NOMO-1 treated with dmso at 0.1 percent for 144 hours (cell line): ENCODE measurements around the gene NUDT2.
"Not testable (repeated sequence)": the region's sequence is repeated elsewhere in the genome, so short reads cannot be mapped to it uniquely, and the experiment has no call there.

ENCODE experiments used
- DNase-seq: peaks from one replicate; lab custom pipeline; 2025; ENCODE audit not compliant: unreplicated experiment; lab: John Stamatoyannopoulos, UW

Gene NUDT2

DNA sequence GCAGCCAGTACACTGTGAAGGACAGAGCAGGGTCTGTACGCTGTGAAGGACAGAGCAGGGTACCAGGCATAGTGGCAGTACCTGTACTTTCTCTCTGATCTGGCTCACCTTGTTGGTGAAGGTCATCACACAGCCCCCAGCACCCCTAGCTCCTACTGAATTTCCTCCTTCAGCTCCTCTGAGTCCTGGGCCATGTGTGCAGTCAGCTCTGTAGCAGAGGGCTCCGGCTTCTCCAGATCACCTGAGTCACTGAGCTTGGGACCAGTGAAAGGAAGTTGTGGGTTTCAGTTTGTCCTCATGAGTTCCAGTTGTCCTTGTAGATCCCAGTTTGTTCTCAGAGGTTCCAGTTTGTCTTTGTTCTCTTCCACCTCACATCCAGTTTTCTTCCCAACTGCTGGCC, 5.5 kb downstream of the NUDT2 start:
- DNase-seq: no peak

DNA sequence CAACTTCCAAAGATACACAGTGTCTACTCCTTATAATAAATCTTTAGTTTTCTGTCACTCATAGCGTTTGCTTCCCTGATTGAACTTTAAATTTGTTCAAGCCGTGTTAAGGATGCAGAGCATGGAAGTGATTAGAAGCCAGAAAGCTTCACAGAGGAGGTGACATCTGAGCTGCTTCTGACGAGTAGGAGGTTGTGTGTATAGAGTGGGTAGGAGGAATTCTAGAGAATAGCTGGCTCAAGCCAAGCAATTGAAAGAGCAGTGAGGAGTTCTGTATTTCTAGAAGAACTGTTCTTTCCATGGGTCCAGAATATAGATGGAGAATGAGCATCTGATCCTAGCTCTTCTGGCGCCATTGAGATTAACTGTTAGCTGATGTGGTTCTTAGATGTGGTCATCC, 6.0 kb downstream of the NUDT2 start:
- DNase-seq: no peak

DNA sequence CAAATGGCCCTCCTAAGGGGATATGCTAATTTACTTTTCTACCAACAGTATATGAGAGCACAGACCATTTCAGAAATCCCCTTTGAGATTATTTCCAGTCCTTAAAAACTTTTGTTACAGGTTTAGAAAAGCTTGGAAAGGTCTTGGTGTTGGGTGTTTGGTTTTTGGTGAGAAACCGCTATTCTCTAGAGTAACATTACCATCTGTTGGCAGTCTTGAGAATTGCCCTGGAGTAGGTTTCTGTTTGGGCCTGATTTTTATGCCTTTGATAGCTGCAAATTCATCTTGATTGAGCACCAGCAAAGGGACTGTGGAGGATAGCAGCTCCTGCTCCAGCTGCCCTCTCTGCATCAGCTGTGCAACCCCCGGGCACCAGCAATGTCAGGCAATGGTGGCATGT, 8.0 kb downstream of the NUDT2 start:
- no peak for DNase-seq

DNA sequence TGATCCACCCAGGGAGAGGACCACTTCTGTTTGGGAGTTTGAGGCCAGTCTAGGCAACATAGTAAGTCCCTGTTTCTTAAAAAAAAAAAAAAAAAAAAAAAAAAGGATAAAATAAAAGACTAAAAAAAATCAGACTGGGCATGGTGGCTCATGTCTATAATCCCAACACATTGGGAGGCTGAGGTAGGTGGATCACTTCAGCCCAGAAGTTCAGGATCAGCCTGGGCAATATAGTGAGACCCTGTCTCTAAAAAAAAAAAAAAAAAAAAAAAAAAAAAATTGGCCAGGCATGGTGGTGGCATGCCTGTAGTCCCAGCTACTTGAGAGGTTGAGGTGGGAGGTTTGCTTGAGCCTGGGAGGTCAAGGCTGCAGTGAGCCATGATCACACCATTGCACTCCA, 8.7 kb downstream of the NUDT2 start:
- not testable (repeated sequence) for DNase-seq

DNA sequence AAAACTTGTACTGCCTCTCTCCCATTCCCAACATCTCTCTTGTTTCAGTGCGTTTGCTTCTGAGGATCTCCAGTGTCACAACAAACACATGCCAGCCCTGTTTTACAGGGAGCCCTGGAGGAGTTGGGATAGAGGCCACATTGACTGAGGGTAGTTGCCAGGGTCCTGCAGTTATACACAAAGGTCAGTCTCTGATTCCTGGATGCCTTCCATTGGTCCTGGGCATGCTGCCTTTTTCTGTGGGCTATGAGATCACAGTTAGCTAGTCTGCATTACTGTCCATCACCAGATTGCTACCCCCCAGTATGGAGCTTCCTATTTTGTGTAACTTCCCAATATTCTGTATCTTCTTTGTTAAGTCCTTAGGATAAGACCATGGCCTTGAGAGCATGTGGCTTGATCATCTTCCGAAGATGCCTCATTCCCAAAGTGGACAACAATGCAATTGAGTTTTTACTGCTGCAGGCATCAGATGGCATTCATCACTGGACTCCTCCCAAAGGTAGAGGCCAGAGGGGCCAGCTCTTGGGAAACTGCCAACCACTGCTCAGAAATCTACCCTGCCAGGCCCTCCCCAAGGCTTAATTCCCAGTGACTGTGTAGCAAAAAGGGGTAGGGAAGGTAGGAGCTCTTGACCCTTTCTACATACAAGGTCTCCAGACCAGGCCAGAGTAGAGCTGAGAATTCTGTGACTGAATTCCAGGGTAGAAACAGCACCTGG, 9.5 kb downstream of the NUDT2 start:
- no peak for DNase-seq

DNA sequence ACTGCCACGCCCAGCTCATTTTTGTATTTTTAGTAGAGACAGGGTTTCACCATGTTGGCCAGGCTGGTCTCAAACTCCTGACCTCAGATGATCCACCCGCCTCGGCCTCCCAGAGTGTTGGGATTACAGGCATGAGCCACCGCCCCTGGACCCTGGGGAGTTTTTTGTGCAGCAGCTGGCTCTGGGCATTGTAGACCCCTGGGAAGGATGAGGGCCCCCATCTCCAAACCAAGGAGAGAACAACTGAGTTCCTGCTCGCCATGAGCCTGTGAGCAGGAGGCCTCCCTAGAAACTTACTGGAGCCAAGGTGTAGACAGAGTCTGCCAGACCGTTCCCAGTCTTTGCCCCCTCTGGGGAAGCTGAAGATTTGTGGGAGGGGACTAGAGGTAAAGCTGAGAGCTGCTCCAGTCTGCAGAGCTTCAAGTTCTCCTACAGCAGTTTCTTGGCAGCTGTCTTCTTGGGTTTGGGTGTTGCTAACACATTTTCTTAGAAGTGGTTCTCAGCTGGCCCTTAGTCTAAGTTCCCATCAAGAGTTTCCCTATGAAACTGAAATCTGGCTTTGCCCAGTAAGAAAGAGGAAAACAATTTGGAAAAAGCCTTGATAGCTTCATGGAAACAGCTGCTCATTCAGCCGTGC, 12.4 kb downstream of the NUDT2 start:
- no peak for DNase-seq

DNA sequence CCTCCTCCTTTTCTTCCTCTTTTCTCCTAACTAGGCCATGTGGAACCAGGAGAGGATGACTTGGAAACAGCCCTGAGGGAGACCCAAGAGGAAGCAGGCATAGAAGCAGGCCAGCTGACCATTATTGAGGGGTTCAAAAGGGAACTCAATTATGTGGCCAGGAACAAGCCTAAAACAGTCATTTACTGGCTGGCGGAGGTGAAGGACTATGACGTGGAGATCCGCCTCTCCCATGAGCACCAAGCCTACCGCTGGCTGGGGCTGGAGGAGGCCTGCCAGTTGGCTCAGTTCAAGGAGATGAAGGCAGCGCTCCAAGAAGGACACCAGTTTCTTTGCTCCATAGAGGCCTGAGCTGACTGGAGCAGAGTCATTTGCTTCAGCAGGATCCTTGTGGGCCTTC, 13.7 kb downstream of the NUDT2 start:
- no peak for DNase-seq

DNA sequence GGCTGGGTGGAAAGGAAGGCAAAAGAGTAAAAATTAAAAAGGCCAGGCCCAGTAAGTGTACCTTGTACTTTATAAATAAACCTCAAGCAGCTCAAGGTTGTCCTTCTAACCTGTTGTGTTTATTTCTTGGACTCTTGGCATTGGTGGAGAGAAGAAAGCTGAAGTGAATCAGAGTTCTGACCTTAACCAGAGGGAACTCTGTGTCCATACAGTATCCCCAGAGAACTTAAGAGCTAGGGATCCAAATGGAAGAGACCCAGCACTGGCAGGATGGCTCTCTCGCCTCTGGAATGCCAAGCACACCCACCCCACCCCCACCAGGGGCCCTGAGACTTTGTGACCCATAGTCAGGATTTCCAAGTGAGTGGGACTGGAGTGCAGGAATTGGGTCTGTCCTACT, 14.2 kb downstream of the NUDT2 start:
- DNase-seq: no peak

DNA sequence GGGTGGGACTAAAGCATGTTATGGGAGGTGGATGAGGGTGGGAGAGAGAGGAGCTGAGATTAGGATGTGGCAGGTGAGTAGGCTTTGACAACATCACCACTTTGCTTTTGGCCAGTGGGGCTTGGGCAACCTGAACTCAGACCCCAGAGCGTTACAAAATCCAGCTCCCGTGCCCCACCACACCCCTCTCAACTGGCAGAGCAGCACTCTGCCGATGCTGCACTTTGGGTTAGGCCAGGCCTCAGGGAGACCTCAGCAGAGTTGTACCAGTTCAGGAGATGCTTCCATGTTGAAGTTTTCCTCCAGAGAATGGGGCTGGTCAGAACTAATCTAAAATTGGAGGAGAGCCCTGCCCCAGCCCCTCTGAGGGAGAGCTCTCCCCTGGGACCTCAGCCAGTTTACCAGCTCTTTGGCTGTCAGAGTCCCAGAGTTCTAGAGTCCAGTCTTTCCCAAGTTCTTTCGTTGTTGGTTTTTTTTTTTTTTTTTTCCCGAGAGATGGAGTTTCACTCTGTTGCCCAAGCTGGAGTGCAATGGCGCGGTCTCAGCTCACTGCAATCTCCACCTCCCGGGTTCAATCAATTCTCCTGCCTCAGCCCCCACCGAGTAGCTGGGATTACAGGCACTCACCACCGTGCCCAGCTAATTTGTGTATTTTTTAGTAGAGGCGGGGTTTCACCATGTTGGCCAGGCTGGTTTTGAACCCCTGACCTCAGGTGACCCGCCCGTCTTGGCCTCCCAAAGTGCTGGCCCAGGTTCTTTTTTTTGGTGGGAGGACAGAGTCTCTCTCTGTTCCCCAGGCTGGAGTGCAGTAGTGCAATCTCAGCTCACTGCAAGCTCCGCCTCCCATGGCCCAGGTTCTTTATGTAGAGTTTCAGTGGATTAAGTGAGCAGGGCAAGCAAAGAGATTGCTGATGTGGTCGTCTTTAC, 17.8 kb downstream of the NUDT2 start:
- no peak for DNase-seq

DNA sequence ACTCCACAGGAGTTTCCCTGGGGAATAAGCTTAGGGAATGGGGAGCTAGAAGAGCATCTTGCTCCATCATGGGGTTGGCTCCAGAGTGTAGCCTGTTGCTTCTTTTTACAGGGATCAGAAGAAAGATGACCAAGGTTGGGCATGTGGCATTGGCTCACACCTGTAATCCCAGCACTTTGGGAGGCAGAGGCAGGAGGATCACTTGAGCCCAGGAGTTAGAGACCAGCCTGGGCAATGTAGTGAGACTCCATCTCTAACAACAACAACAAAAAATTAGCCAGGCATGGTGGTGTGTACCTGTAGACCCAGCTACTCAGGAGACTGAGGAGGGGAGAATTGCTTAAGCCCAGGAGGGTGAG, 18.4 kb downstream of the NUDT2 start:
- DNase-seq: no peak

DNA sequence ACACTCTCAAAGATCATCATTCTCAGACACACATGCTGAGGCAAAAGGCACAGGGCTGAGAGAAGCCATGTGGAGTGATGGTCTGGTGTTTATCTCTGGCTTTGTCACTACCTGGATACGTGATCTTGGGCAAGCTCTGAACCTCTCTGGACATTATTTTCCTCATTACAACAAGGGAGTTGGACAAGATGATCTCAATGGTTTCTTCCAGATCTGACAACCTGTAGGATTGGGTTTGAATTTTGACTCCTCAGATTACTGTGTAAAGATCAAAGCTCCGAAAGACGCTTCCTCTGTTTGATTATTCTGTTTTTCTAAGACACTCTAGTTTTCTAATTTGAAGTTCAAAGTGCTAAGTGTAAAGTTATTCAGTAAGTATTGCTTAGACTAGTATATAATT, 20.0 kb downstream of the NUDT2 start:
- DNase-seq: no peak

DNA sequence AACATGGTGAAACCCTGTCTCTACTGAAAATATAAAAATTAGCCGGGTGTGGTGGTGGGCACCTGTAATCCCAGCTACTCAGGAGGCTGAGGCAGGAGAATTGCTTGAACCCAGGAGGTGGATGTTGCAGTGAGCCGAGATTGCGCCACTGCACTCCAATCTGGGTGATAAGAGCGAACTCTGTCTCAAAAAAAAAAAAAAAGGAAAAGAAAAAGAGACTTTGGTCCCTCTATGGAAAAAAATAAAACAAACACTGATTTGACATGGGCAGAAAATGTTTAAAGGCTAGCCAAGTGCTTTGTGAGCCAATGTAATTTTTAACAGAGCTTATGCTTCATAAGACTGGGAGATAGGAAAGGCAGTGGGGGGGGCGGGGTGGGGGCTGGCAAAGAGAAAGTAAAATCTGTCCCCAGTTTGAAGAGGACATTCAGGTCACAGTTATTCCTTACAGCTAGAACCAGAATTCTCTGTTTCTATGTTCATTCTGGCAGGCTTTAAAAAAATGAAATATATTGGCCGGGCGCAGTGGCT, 22.8 kb downstream of the NUDT2 start:
- not testable (repeated sequence) for DNase-seq

DNA sequence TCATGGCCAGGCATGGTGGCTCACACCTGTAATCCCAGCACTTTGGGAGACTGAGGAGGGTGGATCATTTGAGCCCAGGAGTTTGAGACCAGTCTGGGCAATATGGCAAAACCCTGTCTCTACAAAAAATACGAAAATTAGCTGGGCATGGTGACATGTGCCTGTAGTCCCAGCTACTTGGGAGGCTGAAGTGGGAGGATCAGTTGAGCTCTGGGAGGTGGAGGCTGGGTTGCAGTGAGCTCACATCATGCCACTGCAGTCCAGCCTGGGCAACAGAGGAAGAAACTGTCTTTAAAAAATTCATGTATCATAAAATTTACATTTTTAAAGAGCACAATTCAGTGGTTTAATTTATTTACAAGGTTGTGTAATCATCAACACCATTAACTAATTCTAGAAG, 23.6 kb downstream of the NUDT2 start:
- DNase-seq: not testable (repeated sequence)

DNA sequence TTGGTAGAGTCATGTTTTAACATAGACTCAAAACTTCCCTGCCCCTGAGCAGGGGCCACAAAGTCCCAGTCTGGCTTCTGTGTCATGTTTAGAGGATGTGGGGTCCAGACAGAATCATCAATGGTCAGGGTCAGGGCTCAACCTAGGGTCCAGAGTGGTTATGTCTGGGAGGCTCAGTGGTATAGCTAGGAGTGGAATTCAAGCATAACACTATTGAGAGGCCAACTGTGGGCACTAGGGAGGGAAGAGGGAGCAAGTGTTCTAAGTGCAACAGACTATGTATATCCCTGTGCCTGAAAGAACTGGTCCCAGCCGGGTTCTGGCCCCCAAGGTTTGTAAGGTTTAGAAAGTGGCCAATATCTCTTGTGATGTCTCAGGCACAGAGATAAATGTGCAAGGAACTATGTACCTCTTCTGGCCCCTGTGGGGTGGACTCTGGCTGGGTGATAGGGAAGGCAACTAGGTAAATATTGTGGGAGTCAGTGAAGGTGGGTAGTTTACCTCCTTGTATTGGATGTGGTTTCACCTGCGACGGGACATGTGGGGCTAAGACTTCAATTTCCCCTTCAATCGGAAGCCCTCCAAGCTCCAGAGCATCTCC, 33.3 kb downstream of the NUDT2 start:
- DNase-seq: no peak

DNA sequence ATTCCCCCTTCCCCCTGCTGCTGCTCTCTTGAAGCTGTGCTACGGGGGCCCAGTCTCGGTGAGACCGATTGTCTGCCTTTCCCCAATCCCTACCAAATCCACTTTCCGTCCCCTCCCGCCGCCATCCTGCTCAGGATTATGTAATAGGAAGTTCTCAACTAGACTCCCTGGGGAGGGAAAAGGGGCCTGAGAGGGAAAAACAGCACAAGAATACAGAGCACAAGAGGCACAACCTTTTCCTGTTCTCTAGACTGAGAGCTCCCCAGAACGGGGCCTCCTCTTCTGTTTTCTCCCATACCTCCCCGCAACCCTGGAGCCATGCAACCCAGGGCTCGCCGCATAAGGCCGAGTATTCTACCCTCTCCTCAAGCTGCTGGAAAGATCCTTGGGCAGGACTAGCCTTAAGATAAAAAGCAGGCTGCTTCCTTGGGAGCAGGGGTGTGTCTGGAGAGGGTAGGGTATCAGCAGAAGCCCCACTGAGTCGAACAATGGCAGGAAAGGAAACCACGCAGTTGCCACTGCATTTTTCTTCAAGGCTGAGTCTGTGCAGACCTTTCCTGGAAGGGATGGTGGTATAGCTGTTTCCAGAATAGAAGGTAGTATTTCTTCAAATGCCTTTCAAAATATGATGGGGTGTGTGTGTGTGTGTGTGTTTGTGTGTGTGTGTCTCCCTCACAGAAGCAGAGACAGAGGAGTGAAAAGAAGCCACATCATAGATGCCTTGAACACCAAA, 34.4 kb downstream of the NUDT2 start:
- DNase-seq: no peak

DNA sequence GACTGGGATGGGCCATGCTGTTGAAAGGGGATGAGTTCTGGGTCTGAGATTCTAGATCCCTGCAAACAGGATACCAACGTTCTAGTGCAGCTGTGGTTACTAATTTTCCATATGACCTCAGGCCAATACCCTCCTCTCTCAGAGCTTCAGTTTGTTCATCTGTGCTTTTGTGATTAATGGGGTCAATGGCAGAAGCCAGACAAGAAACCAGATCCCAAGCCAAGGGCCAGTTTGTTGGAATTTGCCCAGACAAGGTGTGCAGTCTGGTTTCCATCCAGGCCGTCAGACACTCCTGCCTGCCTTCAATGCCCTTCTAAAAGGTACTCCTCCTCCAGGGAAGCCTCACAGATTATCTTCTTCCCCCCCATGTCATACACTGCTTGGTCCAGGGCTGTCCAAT, 35.9 kb downstream of the NUDT2 start:
- DNase-seq: no peak

DNA sequence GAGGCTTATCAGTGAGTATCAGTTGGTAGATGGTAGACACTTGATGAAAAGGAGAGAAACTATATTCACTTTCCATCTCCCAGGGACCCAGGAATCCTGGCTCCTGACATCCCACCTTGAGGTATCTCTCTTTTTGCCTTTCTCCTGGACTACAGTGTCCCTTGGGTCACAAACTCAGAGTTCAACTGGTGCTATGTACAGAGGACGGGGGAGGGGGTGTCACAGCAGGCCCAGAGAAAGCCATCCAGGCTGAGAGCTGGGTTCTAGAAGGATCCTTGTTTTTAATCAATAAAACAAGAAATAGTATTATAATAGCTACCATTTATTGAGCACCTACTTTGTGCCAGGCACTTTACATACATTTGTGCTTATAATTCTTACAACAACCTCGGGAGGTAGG, 37.0 kb downstream of the NUDT2 start:
- DNase-seq: no peak

DNA sequence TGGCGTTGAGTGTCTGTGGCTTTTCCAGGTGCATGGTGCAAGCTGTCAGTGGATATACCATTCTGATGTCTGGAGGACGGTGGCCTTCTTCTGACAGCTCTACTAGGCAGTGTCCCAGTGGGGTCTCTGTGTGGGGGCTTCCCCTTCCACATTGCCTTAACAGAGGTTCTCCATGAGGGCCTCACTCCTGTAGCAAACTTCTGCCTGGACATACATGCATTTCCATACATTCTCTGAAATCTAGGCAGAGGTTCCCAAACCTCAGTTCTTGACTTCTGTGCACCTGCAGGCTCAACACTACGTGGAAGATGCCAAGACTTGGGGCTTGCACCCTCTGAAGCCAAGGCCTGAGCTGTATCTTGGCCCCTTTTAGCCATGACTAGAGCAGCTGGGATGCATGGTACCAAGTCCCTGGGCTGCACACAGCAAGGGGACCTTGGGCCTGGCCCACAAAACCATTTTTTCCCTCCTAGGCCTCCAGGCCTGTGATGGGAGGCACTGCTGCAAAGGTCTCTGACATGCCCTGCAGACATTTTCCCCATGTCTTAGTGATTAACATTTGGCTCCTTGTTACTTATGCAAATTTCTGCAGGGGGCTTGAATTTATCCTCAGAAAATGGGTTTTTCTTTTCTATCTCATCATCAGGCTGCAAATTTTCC, 38.5 kb downstream of the NUDT2 start:
- not testable (repeated sequence) for DNase-seq

DNA sequence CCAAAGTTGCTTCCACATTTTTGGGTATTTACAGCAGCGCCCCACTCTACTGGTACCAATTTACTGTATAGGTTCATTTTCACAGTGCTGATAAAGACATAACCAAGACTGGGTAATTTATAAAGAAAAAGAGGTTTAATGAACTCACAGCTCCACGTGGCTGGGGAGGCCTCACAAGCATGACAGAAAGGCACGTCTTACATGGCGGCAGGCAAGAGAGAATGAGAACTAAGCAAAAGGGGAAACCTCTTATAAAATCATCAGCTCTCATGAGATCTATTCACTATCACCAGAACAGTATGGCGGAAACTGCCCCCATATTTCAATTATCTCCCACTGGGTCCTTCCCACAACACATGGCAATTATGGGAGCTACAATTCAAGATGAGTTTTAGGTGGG, 39.4 kb downstream of the NUDT2 start:
- not testable (repeated sequence) for DNase-seq

DNA sequence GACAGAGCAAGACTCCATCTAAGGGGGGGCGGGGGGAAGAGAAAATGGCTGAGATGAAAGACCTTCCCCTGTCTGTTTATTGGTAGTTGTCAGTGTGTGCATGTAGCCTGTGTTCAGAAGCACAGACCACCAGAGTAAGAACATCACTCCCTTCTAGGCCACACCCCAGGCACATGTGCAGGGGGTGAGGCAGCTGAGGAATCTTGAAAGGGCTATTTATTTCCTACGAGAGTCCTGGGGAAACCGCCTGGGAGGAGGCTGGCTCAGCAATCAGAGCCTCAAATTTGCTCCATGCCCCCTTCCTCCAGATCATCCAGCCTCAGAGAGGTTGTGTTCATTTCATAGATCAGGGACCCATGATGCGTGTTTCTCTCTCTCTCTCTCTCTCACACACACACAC, 40.3 kb downstream of the NUDT2 start:
- no peak for DNase-seq
